ENCODE results near the gene PPM1M.

PPM1M gene

GRCh38 chr3:52218937-52219650 is 26.5 kb upstream of the PPM1M start:
- ATAC-seq (replicated peaks; ENCODE audit: extremely low read depth, poor library complexity, severe bottlenecking) (no peak), DNase-seq (ENCODE audit: low spot score in 2 of 2) (no peak)
- peaks cover 76% of the 10 kb centered on the region for H3K4me1 Mint-ChIP-seq
- H3K27ac Mint-ChIP-seq (ENCODE audit: low read depth): peak overlapping the region; percentile 79
- no peaks in the 10 kb centered on the region for H3K9me3 Mint-ChIP-seq
- peaks cover 12% of the 10 kb centered on the region for H3K36me3 Mint-ChIP-seq (ENCODE audit: insufficient read depth)
- H3K4me3 Mint-ChIP-seq: peak overlapping the region; percentile 66
- no peaks in the 10 kb centered on the region for H3K27me3 Mint-ChIP-seq

DNA sequence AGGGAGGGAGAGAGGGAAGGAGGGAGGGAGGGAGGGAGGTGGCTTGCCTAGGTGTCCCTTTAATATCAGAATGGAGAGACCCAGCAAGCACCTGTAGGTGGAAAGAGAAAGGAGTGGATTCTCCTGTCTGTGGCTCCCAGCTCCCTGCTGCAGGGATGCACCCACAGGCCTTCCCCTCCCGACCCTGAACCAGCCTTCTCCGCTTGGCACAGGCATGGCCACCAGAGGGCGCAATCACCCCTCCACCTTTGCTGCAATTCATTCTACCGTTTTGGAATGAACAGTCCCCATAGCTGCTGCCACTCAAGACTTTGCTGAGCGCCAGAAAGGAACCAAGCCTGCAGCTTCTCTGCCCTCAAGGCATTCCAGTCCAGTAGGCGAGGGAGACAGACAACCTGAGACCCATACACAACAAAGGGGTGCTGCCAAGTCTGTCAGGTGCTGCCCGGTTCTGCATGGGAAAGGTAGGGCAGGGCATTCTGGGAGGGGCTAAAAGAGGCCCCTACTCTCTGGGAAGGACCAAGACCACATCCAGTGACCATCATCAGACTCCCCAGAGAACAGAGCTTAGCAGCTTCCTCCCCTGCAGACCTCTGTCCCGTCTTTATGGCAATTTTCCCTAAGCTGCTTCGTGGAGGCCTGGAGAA is 25.1 kb upstream of the PPM1M start:
- peak; percentile 60 for ATAC-seq (replicated peaks; ENCODE audit: extremely low read depth, poor library complexity, severe bottlenecking)

GRCh38 chr3:52221141-52221562 is 24.4 kb upstream of the PPM1M start:
- no peak for DNase-seq (ENCODE audit: low spot score in 2 of 2)
- H3K9me3 Mint-ChIP-seq: no peaks in the 10 kb centered on the region
- H3K27ac Mint-ChIP-seq (ENCODE audit: low read depth): no peak overlapping the region
- H3K4me3 Mint-ChIP-seq: no peak overlapping the region
- no peak for ATAC-seq (replicated peaks; ENCODE audit: extremely low read depth, poor library complexity, severe bottlenecking)
- H3K4me1 Mint-ChIP-seq: peaks cover 73% of the 10 kb centered on the region
- no peaks in the 10 kb centered on the region for H3K27me3 Mint-ChIP-seq
- H3K36me3 Mint-ChIP-seq (ENCODE audit: insufficient read depth): peaks cover 7% of the 10 kb centered on the region

More for the DNA sequence above, 25.1 kb upstream of the PPM1M start:
- Mint-ChIP-seq H3K9me3 (no peaks in the 10 kb centered on the region), H3K27me3 (no peaks in the 10 kb centered on the region), H3K27ac (ENCODE audit: low read depth) (peak overlapping the region; percentile 83), H3K4me3 (no peak overlapping the region), H3K36me3 (ENCODE audit: insufficient read depth) (peaks cover 6% of the 10 kb centered on the region), H3K4me1 (peaks cover 69% of the 10 kb centered on the region)
- peak; percentile 80 to 90 for DNase-seq (ENCODE audit: low spot score in 2 of 2)

DNA sequence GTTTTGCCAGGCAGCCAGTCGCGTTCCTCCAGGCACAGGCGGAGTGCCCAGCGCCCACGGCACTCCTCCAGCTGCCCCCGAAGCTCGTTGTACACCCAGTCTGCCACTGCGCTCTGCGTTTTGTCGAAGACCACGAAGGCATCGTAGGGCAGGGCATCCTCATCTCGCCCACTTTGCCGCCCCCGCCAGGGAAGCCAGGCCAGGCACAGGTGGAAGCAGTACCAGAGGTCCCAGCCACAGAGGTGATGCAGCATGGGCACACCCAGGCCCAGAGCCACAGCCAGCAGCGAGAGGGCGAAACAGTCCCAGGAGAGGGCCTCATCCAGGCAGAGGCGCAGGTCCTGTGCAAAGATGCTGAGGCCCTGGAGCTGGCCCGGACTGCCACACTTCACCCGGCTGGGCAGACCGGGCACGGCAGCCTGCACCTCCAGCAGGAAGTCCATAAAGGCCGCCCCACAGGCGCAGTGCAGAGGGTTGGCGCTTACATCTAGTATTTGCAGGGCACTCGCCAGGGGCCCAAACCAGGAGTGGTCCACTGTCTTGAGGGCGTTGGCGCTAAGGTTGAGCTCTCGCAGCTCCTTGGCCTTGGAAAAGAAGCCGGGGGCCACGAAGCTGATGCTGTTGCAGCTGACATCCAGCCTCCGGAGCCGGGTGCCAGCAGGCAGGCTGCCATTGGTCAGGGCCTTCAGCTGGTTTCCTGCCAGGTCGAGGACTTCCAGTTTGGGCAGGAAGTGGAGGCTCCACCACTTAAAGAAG is 23.8 kb upstream of the PPM1M start:
- Mint-ChIP-seq H3K9me3 (no peaks in the 10 kb centered on the region), H3K36me3 (ENCODE audit: insufficient read depth) (peaks cover 5% of the 10 kb centered on the region), H3K4me1 (peaks cover 75% of the 10 kb centered on the region), H3K27ac (ENCODE audit: low read depth) (peak overlapping the region; percentile 38), H3K4me3 (peak overlapping the region; percentile 72), H3K27me3 (no peaks in the 10 kb centered on the region)
- ATAC-seq (replicated peaks; ENCODE audit: extremely low read depth, poor library complexity, severe bottlenecking): peak; percentile 47
- no peak for DNase-seq (ENCODE audit: low spot score in 2 of 2)

GRCh38 chr3:52222319-52223221 is 23.0 kb upstream of the PPM1M start:
- no peaks in the 10 kb centered on the region for H3K9me3 Mint-ChIP-seq
- H3K36me3 Mint-ChIP-seq (ENCODE audit: insufficient read depth): peaks cover 7% of the 10 kb centered on the region
- peaks cover 69% of the 10 kb centered on the region for H3K4me1 Mint-ChIP-seq
- H3K27me3 Mint-ChIP-seq: no peaks in the 10 kb centered on the region
- peak overlapping the region; percentile 38 for H3K27ac Mint-ChIP-seq (ENCODE audit: low read depth)
- peak overlapping the region; percentile 72 for H3K4me3 Mint-ChIP-seq
- no peak for ATAC-seq (replicated peaks; ENCODE audit: extremely low read depth, poor library complexity, severe bottlenecking)
- DNase-seq (ENCODE audit: low spot score in 2 of 2): no peak

DNA sequence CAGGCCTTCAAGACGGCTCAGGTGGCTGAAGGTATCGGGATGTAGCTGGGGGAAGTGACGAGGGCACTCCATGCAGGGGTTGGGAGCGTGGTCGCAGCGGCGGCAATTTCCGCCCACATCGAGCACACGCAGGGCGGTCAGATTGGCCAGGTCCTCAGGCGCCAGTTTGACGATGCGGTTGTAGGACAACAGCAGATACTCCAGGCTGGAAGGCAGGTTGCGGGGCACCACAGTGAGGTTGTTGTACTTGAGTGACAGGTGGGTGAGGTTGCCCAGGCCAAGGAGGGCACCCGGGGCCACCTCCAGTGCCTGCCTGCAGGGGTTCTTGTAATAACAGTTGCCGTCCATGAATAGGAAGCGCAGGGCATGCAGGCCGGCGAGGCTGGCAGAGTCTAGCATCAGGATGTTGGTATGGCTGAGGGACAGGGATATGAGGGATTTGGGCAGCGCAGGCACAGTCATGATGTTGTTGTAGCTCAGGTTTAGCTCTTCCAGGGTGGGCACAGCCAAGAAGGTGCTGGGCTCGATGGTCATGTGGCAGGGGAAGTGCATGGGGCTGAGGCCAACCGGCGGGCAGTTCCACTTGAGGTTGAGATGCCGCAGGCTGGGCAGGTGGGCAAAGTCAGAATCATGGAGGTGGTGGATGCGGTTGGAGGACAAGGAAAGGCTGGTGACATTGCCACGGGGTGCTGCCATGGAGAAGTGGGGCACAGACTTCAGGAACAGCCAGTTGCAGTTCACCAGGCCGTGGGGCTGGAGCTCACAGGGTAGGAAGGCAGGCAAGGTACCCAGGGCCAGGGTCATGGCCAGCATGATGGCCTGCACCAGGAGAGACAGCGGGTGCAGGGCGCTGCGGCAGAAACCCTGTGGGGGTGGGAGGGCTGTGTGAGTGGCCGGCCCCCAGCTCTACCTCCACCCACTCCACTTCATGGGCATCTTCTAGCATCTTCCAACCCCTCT is 21.8 kb upstream of the PPM1M start:
- H3K27ac Mint-ChIP-seq (ENCODE audit: low read depth): peak overlapping the region; percentile 64
- no peaks in the 10 kb centered on the region for H3K9me3 Mint-ChIP-seq
- H3K4me1 Mint-ChIP-seq: peaks cover 57% of the 10 kb centered on the region
- ATAC-seq (replicated peaks; ENCODE audit: extremely low read depth, poor library complexity, severe bottlenecking): no peak
- H3K36me3 Mint-ChIP-seq (ENCODE audit: insufficient read depth): peaks cover 7% of the 10 kb centered on the region
- H3K27me3 Mint-ChIP-seq: no peaks in the 10 kb centered on the region
- peak overlapping the region; percentile 25 for H3K4me3 Mint-ChIP-seq
- DNase-seq (ENCODE audit: low spot score in 2 of 2): no peak

DNA sequence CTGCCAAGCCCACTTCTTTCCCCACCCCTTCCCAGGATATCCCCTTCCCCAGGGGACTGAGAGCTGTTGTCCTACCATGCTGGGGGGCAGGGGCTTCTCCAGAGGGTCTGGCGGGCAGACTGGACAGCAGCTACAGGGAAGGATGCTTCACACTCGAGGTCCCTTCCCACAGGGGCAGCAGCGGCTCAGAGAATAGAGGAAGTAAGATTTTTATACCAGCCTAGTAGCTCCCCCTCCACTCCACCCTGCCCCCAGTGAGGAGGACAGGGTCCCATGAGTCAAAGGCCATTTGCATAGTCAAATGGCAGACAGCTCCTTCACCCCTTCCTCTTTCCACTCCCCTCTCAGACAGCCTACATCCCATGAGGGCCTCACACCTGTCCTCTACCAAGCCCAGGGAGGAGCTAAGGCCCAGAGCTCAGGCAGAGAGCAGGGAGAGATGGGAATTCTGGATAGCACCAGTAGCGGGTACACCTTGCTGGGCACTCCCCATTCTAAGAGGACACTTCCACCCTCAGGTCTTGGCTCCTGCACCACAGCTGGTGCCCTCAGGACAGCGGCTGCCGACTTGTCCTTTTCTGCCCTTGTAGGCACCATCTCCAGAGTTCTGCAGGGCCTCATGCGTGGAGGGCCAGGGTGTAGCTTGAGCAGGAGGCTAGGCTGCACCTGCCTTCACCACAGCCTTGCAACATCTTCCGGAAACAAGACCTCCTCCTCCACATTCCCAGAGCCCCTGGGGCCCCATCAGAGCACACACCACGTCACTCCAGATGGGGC is 19.9 kb upstream of the PPM1M start, which contains the start of gene TLR9:
Gene TLR9, minus strand, starts transcription at position 194 of the 777 bp plus-strand sequence. Its CDS starts 116 bp downstream, at position 78.
- DNase-seq (ENCODE audit: low spot score in 2 of 2) (no peak), ATAC-seq (replicated peaks; ENCODE audit: extremely low read depth, poor library complexity, severe bottlenecking) (peak; percentile 41)
- Mint-ChIP-seq H3K4me3 (peak within 1 kb of the TSS; percentile 29), H3K36me3 (ENCODE audit: insufficient read depth) (peaks cover 22% of the 10 kb centered on the region), H3K9me3 (no peaks in the 10 kb centered on the region), H3K4me1 (peaks cover 38% of the 10 kb centered on the region), H3K27me3 (no peaks in the 10 kb centered on the region), H3K27ac (ENCODE audit: low read depth) (peak within 1 kb of the TSS; percentile 79)

- no peaks in the 10 kb centered on the region for H3K27me3 Mint-ChIP-seq
- H3K9me3 Mint-ChIP-seq: no peaks in the 10 kb centered on the region
- ATAC-seq (replicated peaks; ENCODE audit: extremely low read depth, poor library complexity, severe bottlenecking): no peak
- peaks cover 28% of the 10 kb centered on the region for H3K36me3 Mint-ChIP-seq (ENCODE audit: insufficient read depth)
- H3K4me3 Mint-ChIP-seq: peak overlapping the region; percentile 29
- H3K27ac Mint-ChIP-seq (ENCODE audit: low read depth): peak overlapping the region; percentile 79
- DNase-seq (ENCODE audit: low spot score in 2 of 2): no peak
- H3K4me1 Mint-ChIP-seq: peaks cover 36% of the 10 kb centered on the region
Measured at GRCh38 chr3:52226229-52226817, 19.2 kb upstream of the PPM1M start.

- DNase-seq (ENCODE audit: low spot score in 2 of 2): no peak
- H3K4me3 Mint-ChIP-seq: no peak overlapping the region
- H3K36me3 Mint-ChIP-seq (ENCODE audit: insufficient read depth): peaks cover 30% of the 10 kb centered on the region
- H3K9me3 Mint-ChIP-seq: no peaks in the 10 kb centered on the region
- peak overlapping the region; percentile 79 for H3K27ac Mint-ChIP-seq (ENCODE audit: low read depth)
- H3K27me3 Mint-ChIP-seq: no peaks in the 10 kb centered on the region
- peaks cover 38% of the 10 kb centered on the region for H3K4me1 Mint-ChIP-seq
- no peak for ATAC-seq (replicated peaks; ENCODE audit: extremely low read depth, poor library complexity, severe bottlenecking)
Measured at GRCh38 chr3:52227117-52227516, 18.4 kb upstream of the PPM1M start.

DNA sequence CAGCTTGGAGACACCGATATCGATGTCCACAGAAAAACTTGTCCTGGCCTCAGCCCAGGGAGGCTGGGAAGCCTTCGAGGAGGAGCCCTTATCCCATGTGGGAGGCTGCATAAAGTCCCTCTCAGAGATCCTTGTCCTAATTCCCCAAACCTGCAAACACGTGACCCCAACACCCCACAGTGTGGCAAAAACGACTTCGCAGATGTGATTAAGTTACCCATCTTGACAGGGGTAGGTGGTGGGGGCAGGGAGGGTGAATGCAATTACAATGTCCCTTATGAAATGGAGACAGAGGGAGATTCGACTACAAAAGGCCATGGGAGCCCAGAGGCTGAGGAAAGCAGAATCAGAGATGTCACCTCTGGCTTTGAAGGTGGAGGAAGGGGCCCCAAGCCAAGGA is 17.8 kb upstream of the PPM1M start:
- Mint-ChIP-seq H3K4me3 (no peak overlapping the region), H3K9me3 (no peaks in the 10 kb centered on the region), H3K36me3 (ENCODE audit: insufficient read depth) (peaks cover 30% of the 10 kb centered on the region), H3K4me1 (peaks cover 38% of the 10 kb centered on the region), H3K27ac (ENCODE audit: low read depth) (no peak overlapping the region), H3K27me3 (no peaks in the 10 kb centered on the region)
- no peak for DNase-seq (ENCODE audit: low spot score in 2 of 2)
- ATAC-seq (replicated peaks; ENCODE audit: extremely low read depth, poor library complexity, severe bottlenecking): no peak
